ENCODE measurements around the gene SOX4. TPM values are rescaled to one million over a fixed set of nuclear protein-coding genes. Genes with fewer than 3 reads are reported as not detected.

Gene SOX4
- total and polyA plus RNA-seq, 4 donors: 8.2 to 61.4 (median 19.9) TPM

DNA sequence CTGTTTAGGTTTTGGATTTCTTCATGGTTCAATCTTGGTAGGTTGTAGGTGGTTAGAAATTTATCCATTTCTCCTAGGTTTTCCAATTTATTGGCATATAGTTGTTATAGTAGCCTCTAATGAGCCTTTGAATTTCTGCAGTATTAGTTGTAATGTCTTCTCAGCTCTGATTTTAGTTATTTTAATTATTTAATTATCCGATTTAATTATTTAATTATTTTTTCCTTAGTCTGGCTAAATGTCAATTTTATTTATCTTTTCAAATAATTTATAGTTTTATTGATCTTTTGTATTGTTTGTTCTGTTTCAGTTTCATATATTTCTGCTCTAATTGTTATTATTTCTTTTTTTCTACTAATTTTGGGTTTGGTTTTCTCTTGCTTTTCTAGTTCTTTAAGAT, 28.1 kb upstream of the SOX4 start:
- no peak overlapping the region for H3K9ac ChIP-seq (ENCODE audit: insufficient read depth in 1 of 2, low read length in 2 of 2)
- H3K9me3 ChIP-seq (ENCODE audit: control insufficient read depth in 4 of 4, insufficient read depth in 3 of 4, low read length in 3 of 4): peaks cover 0 to 6% (median 0%) of the 10 kb centered on the region in 4 donors
- ATAC-seq (ENCODE audit: insufficient read depth, low FRiP score) (no peak), DNase-seq (no peak)
- TF ChIP-seq, protein P1, sequence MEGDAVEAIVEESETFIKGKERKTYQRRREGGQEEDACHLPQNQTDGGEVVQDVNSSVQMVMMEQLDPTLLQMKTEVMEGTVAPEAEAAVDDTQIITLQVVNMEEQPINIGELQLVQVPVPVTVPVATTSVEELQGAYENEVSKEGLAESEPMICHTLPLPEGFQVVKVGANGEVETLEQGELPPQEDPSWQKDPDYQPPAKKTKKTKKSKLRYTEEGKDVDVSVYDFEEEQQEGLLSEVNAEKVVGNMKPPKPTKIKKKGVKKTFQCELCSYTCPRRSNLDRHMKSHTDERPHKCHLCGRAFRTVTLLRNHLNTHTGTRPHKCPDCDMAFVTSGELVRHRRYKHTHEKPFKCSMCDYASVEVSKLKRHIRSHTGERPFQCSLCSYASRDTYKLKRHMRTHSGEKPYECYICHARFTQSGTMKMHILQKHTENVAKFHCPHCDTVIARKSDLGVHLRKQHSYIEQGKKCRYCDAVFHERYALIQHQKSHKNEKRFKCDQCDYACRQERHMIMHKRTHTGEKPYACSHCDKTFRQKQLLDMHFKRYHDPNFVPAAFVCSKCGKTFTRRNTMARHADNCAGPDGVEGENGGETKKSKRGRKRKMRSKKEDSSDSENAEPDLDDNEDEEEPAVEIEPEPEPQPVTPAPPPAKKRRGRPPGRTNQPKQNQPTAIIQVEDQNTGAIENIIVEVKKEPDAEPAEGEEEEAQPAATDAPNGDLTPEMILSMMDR (IDR thresholded peaks at IDR 0.05; ENCODE audit: control extremely low read depth, extremely low read depth): no peak
- 75 to 82% methylated on average over 1 of the region's 1 CpG for WGBS, 2 donors
- H3K36me3 ChIP-seq (ENCODE audit: control insufficient read depth in 4 of 4, insufficient read depth in 4 of 4, low read length in 4 of 4): no peaks in the 10 kb centered on the region
- H3K27ac ChIP-seq (ENCODE audit: low read depth in 1 of 2, low read length in 1 of 2): no peak overlapping the region
- no peaks in the 10 kb centered on the region for H3K4me1 ChIP-seq (ENCODE audit: control insufficient read depth in 5 of 5, insufficient read depth in 5 of 5, low read length in 5 of 5)
- H3K27me3 ChIP-seq (ENCODE audit: control insufficient read depth in 3 of 3, insufficient read depth in 3 of 3, low read length in 2 of 3): no peaks in the 10 kb centered on the region
- H3K4me3 ChIP-seq: no peak overlapping the region

DNA sequence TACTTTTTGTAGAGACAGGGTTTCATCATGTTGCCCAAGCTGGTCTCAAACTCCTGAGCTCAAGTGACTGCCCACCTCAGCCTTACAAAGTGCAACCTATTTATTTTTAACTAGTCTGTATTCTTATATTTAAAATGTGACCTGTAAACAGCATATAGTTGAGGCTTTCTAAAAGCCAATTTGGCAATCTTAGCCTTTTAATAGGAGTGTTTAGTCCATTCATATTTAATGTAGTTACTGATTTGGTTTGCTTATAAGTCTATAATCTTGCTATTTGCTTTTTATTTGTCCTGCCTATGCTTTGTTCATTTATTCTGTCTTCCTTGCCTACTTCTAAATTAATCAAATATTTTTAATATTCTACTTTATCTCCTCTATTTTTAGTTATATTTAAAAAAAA, 15.0 kb upstream of the SOX4 start:
- no peaks in the 10 kb centered on the region for H3K4me1 ChIP-seq (ENCODE audit: control insufficient read depth in 5 of 5, insufficient read depth in 5 of 5, low read length in 5 of 5)
- H3K4me3 ChIP-seq: no peak overlapping the region
- no peaks in the 10 kb centered on the region for H3K36me3 ChIP-seq (ENCODE audit: control insufficient read depth in 4 of 4, insufficient read depth in 4 of 4, low read length in 4 of 4)
- ATAC-seq (ENCODE audit: insufficient read depth, low FRiP score) (no peak), DNase-seq (no peak)
- no peak overlapping the region for H3K27ac ChIP-seq (ENCODE audit: low read depth in 1 of 2, low read length in 1 of 2)
- no peak overlapping the region for H3K9ac ChIP-seq (ENCODE audit: insufficient read depth in 1 of 2, low read length in 2 of 2)
- H3K9me3 ChIP-seq (ENCODE audit: control insufficient read depth in 4 of 4, insufficient read depth in 3 of 4, low read length in 3 of 4): peaks cover 0 to 10% (median under 1%) of the 10 kb centered on the region in 4 donors
- no peaks in the 10 kb centered on the region for H3K27me3 ChIP-seq (ENCODE audit: control insufficient read depth in 3 of 3, insufficient read depth in 3 of 3, low read length in 2 of 3)
- TF ChIP-seq, protein P1 (IDR thresholded peaks at IDR 0.05; ENCODE audit: control extremely low read depth, extremely low read depth): no peak

DNA sequence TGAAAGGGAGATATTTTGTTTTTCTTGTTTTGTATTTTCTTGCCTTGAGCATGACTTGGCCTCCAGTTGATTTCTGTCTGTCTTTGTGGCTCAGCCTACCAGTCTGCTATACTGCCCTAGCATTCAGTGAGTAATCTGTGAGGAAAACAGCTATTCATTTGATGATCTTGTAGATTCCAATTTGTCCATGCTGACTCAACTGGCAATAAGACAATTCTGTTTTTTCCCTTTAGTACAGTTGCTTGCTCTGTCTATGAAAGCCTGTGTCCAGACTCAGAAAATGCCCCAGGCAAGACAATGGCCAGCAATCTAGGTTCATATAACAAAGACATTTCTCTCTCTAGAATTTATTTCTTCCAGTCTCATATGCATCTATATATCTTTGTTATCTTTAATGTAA, 10.9 kb upstream of the SOX4 start:
- no peak overlapping the region for H3K4me3 ChIP-seq
- no peak overlapping the region for H3K27ac ChIP-seq (ENCODE audit: low read depth in 1 of 2, low read length in 1 of 2)
- TF ChIP-seq, protein P1 (IDR thresholded peaks at IDR 0.05; ENCODE audit: control extremely low read depth, extremely low read depth): no peak
- H3K36me3 ChIP-seq (ENCODE audit: control insufficient read depth in 4 of 4, insufficient read depth in 4 of 4, low read length in 4 of 4): no peaks in the 10 kb centered on the region
- ATAC-seq (ENCODE audit: insufficient read depth, low FRiP score): no peak
- no peak overlapping the region for H3K9ac ChIP-seq (ENCODE audit: insufficient read depth in 1 of 2, low read length in 2 of 2)
- no peak for DNase-seq
- H3K9me3 ChIP-seq (ENCODE audit: control insufficient read depth in 4 of 4, insufficient read depth in 3 of 4, low read length in 3 of 4): peaks cover 0 to 10% (median under 1%) of the 10 kb centered on the region in 4 donors
- peaks cover 0 to 8% (median 0%) of the 10 kb centered on the region in 5 donors for H3K4me1 ChIP-seq (ENCODE audit: control insufficient read depth in 5 of 5, insufficient read depth in 5 of 5, low read length in 5 of 5)
- H3K27me3 ChIP-seq (ENCODE audit: control insufficient read depth in 3 of 3, insufficient read depth in 3 of 3, low read length in 2 of 3): no peaks in the 10 kb centered on the region

DNA sequence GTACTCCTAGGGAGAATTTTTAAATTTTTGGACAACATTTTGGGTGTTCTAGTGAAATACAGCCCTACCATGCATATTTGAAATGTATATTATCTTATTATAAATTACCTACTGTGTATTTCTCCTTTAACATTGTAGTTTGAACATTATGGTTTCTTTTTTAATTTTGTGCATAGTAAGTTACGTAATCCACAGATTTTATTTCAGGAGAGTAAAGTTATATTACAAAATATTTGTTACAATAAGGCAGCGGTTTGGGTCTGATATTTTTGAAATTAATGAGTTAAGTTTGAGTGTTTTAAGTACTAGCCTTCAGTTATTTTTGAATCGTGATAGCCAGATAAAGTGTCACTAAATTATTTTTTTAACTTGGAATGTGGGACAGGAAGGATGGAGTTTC, 7.3 kb upstream of the SOX4 start:
- DNase-seq (no peak), ATAC-seq (ENCODE audit: insufficient read depth, low FRiP score) (no peak)
- WGBS, 2 donors: 50 to 60% methylated on average over 3 of the region's 3 CpGs

More for the DNA sequence above, 7.3 kb upstream of the SOX4 start:
- Histone ChIP-seq H3K4me1 (ENCODE audit: control insufficient read depth in 5 of 5, insufficient read depth in 5 of 5, low read length in 5 of 5) (peaks cover 0 to 14% (median 0%) of the 10 kb centered on the region in 5 donors), H3K36me3 (ENCODE audit: control insufficient read depth in 4 of 4, insufficient read depth in 4 of 4, low read length in 4 of 4) (no peaks in the 10 kb centered on the region), H3K9me3 (ENCODE audit: control insufficient read depth in 4 of 4, insufficient read depth in 3 of 4, low read length in 3 of 4) (peaks cover 0 to 6% (median under 1%) of the 10 kb centered on the region in 4 donors), H3K4me3 (no peak overlapping the region), H3K27ac (ENCODE audit: low read depth in 1 of 2, low read length in 1 of 2) (no peak overlapping the region), H3K9ac (ENCODE audit: insufficient read depth in 1 of 2, low read length in 2 of 2) (peak overlapping the region in 1 of 2 donors; percentile 99), H3K27me3 (ENCODE audit: control insufficient read depth in 3 of 3, insufficient read depth in 3 of 3, low read length in 2 of 3) (no peaks in the 10 kb centered on the region)
- TF ChIP-seq, protein P1 (IDR thresholded peaks at IDR 0.05; ENCODE audit: control extremely low read depth, extremely low read depth): no peak

Data from lung (tissue), 12 donors.